ENCODE results near the gene ZMAT5.

DNA sequence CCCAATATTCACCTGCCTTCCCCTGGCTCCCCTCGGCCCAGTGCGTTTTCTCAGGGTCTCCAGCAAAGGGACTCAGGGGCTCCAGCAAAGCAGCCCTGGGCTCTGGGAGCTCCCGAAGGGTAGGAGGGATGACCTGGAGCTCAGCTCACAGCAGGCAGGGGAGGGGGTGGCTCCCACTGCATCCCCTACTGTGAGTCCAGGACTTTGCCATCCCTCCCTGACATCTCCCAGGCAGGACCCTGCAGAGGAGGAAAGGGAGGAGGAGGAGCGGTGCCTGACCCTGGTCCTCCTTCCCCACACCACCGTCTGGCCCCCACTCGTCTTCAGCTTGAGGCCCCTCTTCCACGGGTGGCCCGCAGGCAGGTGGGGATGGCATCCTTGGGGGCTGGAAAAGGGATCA lies 42.0 kb downstream of the ZMAT5 start:
- TF ChIP-seq CTCF (IDR thresholded peaks at IDR 0.05) (no peak), EP300 (IDR thresholded peaks at IDR 0.05) (no peak), POLR2A (IDR thresholded peaks at IDR 0.05) (no peak)

All from tibial nerve (tissue), 4 donors.